ENCODE measurements around the gene MCOLN1.

Gene MCOLN1

GRCh38 chr19:7558667-7559066, 36.2 kb downstream of the MCOLN1 start:
- H3K4me3 ChIP-seq (ENCODE audit: low read depth, low read length): no peak overlapping the region
- no peak for DNase-seq (ENCODE audit: low read depth)
- TF ChIP-seq, protein P1, sequence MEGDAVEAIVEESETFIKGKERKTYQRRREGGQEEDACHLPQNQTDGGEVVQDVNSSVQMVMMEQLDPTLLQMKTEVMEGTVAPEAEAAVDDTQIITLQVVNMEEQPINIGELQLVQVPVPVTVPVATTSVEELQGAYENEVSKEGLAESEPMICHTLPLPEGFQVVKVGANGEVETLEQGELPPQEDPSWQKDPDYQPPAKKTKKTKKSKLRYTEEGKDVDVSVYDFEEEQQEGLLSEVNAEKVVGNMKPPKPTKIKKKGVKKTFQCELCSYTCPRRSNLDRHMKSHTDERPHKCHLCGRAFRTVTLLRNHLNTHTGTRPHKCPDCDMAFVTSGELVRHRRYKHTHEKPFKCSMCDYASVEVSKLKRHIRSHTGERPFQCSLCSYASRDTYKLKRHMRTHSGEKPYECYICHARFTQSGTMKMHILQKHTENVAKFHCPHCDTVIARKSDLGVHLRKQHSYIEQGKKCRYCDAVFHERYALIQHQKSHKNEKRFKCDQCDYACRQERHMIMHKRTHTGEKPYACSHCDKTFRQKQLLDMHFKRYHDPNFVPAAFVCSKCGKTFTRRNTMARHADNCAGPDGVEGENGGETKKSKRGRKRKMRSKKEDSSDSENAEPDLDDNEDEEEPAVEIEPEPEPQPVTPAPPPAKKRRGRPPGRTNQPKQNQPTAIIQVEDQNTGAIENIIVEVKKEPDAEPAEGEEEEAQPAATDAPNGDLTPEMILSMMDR (IDR thresholded peaks at IDR 0.05; ENCODE audit: low read depth, low read length, missing control alignments): no peak

GRCh38 chr19:7559102-7559501, 36.7 kb downstream of the MCOLN1 start:
- TF ChIP-seq, protein P1 (IDR thresholded peaks at IDR 0.05; ENCODE audit: low read depth, low read length, missing control alignments): no peak
- DNase-seq (ENCODE audit: low read depth): no peak
- no peak overlapping the region for H3K4me3 ChIP-seq (ENCODE audit: low read depth, low read length)

DNA sequence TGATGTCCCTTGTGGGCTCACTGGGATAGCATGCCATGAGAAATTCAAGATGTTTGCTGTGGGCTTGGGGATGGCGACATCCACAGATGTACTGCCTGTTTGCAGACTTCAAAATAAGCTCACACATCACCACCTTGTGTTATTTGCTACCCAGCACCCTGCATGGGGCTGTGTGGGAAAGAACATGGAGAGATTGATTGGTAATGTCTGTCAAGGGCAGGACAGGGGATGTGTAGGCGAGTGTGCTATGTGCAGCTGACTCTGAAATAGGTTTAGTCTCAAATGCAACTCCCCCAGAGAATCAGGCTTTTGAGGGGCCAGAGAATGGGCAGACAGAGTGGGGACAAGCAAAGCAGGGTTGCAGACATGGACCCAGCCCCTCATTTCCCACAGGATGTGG, 37.8 kb downstream of the MCOLN1 start:
- DNase-seq (ENCODE audit: low read depth): no peak
- TF ChIP-seq, protein P1 (IDR thresholded peaks at IDR 0.05; ENCODE audit: low read depth, low read length, missing control alignments): no peak
- no peak overlapping the region for H3K4me3 ChIP-seq (ENCODE audit: low read depth, low read length)

DNA sequence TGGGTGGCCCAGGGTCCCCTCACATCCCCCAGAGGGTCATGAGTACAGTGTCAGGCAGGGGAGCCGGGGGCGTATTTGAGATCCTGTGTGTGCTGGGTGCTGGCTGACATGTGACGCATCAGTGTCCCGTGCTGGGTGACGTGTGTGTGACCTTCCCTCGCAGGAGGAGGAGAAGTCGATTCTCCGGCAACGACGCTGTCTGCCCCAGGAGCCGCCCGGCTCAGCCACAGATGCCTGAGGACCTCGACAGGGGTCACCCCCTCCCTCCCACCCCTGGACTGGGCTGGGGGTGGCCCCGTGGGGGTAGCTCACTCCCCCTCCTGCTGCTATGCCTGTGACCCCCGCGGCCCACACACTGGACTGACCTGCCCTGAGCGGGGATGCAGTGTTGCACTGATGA, 38.9 kb downstream of the MCOLN1 start:
- TF ChIP-seq, protein P1 (IDR thresholded peaks at IDR 0.05; ENCODE audit: low read depth, low read length, missing control alignments): no peak
- no peak overlapping the region for H3K4me3 ChIP-seq (ENCODE audit: low read depth, low read length)
- no peak for DNase-seq (ENCODE audit: low read depth)

DNA sequence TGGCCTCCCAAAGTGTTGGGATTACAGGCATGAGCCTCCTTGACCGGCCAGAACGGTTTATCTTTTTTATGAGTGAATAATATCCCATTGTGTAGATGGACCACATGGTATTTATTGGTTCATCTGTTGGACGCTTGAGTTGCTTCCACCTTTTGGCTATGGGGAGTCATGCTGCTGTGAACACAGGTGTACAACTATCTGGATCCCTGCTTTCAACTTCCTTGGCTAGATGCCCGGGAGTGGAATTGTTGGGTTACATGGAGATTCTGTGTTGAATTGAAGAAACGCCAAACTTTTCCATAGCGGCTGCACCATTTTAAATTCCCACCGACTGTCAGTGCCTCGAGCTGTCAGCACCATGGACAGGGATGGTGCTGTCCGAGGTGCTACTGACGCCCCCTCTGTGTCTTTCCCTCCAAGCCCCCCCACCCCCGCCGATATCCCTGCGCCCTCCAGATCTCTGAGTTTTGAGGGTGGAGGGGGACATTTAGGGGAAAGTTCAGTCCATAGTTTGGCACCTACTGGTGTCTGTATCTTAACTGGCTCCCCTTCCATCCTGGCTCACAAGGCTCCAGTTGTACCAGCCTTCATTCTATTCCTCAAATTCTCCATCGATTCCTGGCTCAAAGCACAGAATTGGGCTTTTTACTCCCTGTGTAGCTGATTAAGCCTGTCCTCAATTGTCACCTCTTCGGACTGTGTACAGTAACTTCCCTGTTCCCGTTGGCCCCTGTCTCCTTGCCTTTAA, 40.4 kb downstream of the MCOLN1 start:
- H3K4me3 ChIP-seq (ENCODE audit: low read depth, low read length): no peak overlapping the region
- DNase-seq (ENCODE audit: low read depth): no peak
- TF ChIP-seq, protein P1 (IDR thresholded peaks at IDR 0.05; ENCODE audit: low read depth, low read length, missing control alignments): no peak

- no peak overlapping the region for H3K4me3 ChIP-seq (ENCODE audit: low read depth, low read length)
- no peak for DNase-seq (ENCODE audit: low read depth)
- TF ChIP-seq, protein P1 (IDR thresholded peaks at IDR 0.05; ENCODE audit: low read depth, low read length, missing control alignments): no peak
Observed at GRCh38 chr19:7564866-7565265, 42.4 kb downstream of the MCOLN1 start.

GRCh38 chr19:7565332-7565731, 42.9 kb downstream of the MCOLN1 start:
- DNase-seq (ENCODE audit: low read depth): no peak
- H3K4me3 ChIP-seq (ENCODE audit: low read depth, low read length): no peak overlapping the region
- TF ChIP-seq, protein P1 (IDR thresholded peaks at IDR 0.05; ENCODE audit: low read depth, low read length, missing control alignments): no peak
